IPS-18a (cell line): ENCODE measurements around the gene MAB21L4.

Experiments used
- H3K27ac ChIP-seq: one replicate; pipeline ENCODE4 v1.5.1; 2013; ENCODE audit warnings: low read length
- H3K27me3 ChIP-seq: one replicate; pipeline ENCODE4 v1.6.1; 2013; ENCODE audit warnings: mild to moderate bottlenecking, low read length; ENCODE audit not compliant: control insufficient read depth, insufficient read depth
- H3K36me3 ChIP-seq: one replicate; pipeline ENCODE4 v1.6.1; 2013; ENCODE audit warnings: low read depth, low read length; ENCODE audit not compliant: control insufficient read depth
- H3K4me1 ChIP-seq: one replicate; pipeline ENCODE4 v1.6.1; 2013; ENCODE audit warnings: low read depth, low read length; ENCODE audit not compliant: control insufficient read depth
- H3K4me3 ChIP-seq: one replicate; pipeline ENCODE4 v1.5.1; 2013; ENCODE audit warnings: low read length
- H3K9ac ChIP-seq: one replicate; pipeline ENCODE4 v1.6.1; 2013; ENCODE audit warnings: mild to moderate bottlenecking, low read length, moderate library complexity
- H3K9me3 ChIP-seq: one replicate; pipeline ENCODE4 v1.6.1; 2013; ENCODE audit warnings: low read depth, low read length; ENCODE audit not compliant: control insufficient read depth

MAB21L4 gene

DNA sequence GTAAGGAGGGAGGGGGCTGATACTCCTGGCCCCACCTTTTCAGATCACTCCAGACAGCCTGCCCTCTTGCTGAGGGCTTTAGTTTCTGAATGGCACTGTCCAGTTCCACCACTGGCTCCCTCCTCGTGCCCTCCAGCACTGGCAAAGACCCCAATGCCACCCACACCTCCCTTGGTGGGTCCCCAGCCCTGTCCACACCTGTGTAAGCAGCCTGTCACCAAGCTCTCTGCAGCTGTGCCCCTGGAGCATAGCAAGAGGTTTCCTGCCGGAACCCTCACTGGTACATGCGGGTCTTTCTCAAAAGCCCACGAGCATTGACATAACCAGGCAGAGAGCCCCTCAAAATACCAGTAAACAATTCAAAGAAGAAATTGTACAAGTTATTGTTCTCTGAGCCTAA is 58.3 kb downstream of the MAB21L4 start:
- Histone ChIP-seq H3K36me3 (no peaks in the 10 kb centered on the region), H3K27me3 (no peaks in the 10 kb centered on the region), H3K4me3 (no peak overlapping the region), H3K9ac (no peak overlapping the region), H3K27ac (no peak overlapping the region), H3K4me1 (no peaks in the 10 kb centered on the region), H3K9me3 (no peaks in the 10 kb centered on the region)

GRCh38 chr2:240836781-240837467 is 59.0 kb downstream of the MAB21L4 start:
- no peak overlapping the region for H3K27ac ChIP-seq
- H3K4me3 ChIP-seq: no peak overlapping the region
- no peak overlapping the region for H3K9ac ChIP-seq
- peaks cover 1% of the 10 kb centered on the region for H3K27me3 ChIP-seq
- no peaks in the 10 kb centered on the region for H3K9me3 ChIP-seq
- no peaks in the 10 kb centered on the region for H3K36me3 ChIP-seq
- peaks cover under 1% of the 10 kb centered on the region for H3K4me1 ChIP-seq
